ENCODE results near the gene CELA2B.
"Not testable (repeated sequence)": the region's sequence is repeated elsewhere in the genome, so short reads cannot be mapped to it uniquely, and the experiment has no call there.

CELA2B gene

DNA sequence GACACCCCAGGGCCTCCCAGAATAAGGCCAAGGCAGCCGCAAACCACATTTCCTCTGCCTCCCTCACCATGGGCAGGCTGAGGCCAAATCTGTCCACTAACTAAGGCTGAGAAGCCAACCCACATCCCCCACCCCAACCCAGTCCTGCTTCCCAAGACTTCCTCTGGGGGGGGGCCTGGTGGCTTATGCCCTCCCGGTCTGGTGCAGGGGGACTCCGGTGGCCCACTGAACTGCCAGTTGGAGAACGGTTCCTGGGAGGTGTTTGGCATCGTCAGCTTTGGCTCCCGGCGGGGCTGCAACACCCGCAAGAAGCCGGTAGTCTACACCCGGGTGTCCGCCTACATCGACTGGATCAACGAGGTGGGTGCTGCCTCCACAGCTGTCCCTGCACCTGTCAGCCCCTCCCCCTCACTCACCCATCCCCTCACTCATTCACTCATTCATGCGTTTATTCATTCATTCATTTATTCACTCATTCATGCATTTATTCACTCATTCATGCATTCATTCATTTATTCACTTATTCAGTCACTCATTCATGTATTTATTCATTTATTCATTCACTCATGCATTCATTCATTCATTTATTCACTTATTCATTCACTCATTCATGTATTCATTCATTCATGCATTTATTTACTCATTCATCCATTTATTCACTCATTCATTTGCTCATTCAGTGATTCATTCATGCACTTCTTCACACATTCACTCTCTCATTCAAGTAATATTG is 30.3 kb upstream of the CELA2B start:
- DNase-seq = no peak

DNA sequence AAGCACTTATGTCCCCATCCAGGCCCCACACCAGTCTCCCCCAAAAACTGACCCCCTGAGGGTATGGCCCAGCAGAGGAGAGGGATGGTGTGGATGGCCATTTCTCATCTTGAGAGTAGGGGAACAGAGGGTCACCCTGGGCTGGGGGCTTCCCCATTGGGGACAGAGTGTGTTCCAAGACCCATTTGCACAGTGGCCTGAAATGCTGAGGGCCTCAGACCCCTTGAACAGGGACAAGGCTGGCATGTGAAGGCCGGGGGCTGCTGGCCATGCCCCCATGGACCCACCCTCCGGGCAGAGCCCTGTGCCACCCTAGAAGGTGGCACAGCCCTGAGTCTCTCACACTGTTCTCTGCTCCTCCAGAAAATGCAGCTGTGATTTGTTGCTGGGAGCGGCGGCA is 29.7 kb upstream of the CELA2B start:
- no peak for DNase-seq

DNA sequence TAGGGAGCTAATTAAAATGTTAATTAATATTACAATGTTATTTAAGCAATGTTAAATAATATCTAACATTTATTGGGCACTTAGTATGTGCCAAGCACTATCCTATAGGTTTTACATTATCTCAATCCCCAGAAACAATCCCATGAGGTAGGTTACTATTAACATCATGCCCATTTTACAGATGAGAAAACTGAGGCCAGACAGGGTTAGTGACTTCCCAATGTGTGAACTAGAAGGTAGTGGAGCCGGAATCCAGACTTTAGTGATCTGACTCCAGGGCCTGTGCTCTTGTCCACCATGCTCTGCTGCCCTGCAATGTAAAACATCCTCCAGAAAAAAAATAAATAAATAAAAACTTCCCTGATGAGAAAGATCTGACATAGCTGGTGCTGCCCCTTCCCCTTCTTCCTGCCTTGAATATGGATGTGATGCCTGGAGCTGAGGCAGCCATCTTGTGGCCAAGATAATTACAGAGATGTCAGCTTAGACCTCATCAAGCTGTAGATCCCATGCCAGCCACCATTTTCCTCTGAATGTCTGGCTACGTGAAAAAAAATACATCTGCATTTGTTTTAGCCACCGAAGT is 26.9 kb upstream of the CELA2B start:
- DNase-seq = no peak

DNA sequence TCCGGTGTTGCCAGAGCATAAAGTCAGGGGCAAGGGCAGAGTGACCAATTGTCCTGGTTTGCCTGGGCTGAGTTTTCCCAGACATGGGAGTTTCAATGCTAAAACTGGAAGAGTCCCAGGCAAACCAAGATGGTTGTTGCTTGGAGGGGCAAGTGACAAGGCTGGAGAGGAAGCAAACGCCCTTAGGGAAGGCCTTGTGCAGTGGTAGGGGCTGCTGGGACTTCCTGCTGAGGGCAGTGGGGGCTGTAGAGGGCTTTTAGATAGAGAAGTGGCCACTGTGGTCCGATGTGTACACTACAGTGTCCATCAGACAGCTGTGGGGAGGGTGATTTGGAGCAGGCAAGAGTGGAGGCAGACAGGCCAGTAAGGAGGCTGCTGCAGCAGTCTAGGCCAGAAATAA is 26.3 kb upstream of the CELA2B start:
- no peak for DNase-seq

DNA sequence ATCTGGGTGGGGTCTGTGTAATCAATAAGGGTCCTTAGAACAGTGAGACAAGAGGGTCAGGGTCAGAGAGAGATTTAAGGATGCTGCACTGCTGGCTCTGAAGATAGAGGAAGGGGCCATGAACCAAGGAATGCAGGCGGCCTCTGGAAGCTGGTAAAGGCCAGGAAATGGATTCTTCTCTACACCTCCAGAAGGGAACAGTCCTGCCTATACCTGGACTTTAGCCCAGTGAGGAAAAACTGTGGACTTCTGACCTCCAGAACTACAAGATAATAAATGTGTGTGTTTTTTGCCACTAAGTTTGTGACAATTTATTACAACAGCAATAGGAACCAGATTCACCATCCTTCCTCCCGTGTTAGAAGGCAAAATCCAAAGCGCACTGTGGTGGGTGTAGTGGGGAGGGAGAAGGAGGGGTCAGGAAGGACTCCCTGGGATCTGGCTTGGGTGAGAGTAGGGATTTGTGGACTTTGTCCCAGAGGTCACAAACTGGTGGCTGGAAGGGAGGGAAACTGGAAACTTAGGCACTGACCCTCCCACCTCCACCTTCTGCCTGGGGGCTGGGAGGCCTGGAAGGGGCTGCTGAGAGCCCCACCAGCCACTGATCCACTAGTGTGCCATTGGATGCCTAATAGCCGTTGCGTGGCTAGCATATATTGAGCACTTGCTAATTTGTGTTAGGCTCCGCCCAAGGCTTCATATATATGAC is 24.7 kb upstream of the CELA2B start:
- DNase-seq = no peak

DNA sequence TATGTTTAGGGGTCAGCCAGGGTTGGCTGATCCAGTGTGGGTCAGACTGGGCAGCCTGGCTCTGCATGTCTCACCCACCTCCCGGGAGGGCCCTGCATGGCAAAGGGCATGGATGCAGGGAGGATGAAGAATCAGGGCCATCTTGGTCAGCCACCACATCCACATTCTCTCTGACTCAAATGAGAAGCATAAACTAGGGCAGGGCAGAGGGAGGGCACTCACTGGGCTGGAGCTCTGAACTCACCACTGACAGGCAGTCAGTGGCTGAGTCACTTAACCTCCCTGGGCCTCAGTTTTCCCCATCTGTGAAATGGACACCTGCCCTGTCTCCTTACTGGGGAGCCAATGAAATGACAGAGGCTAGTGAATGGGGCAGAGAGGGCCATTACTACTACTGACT is 23.7 kb upstream of the CELA2B start:
- DNase-seq = no peak

DNA sequence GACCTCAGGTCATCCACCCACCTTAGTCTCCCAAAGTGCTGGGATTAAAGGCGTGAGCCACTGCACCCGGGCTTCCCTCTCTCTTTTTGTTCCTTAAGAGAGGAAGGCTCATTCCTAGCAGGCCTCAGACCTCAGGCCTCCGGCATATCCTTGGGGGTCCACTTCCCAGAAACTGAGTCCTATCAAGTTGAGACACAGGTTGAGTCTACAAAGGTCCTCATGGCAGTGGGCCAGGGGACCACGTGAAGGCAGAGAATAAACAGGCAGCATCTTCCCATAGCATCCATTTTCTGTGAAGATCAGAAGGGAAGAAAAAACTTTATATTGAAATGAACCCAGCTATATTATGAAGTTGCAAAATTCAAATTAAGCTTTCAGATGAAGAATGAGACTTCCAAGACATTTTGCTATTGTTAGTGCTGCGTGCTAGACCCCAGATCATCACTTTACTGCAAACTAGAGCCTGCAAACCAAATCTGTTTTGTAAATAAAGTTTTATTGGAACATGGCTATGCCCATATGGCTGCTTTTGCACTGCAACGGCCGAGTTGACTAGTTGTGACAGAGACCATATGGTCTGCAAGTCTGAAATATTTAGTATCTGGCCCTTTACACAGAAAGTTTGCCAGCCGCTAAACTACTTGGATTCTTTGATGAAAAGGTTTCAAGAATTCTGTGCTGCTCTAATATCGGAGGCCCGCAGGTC is 22.9 kb upstream of the CELA2B start:
- DNase-seq = no peak

DNA sequence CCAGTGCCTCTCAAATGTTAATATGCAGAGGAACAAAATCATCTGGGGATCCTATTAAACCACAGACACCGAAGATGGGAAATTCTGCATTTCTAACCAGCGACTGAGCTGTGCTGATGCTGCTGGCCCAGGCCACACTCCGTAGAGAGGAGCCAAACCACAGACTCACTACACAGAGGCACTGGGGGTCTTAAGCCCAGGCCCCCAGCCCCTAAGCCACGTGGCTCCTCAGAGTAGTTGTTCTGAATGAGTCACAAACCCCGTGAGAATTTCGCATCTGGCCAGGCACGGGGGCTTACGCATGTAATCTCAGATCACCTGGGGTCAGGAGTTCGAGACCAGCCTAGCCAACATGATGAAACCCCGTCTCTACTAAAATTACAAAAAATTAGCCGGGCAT is 22.2 kb upstream of the CELA2B start:
- no peak for DNase-seq

DNA sequence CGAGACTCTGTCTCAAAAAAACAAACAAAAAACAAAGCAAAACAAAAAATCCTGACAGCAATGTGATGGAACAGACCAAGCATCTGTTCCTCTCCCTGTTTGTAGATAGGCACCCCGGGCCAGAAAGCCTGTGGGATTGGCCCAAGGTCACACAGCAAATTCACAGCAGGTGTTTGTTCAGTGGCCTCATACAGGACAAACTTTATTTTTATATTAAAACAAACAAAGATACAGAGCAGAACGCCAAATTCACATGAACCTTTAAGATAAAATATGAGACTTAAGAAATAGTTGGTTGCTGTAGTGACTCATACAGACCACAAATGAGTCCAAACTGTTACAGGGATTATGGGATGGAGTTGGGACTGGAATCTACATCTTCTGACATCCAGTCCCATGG is 21.6 kb upstream of the CELA2B start:
- no peak for DNase-seq

DNA sequence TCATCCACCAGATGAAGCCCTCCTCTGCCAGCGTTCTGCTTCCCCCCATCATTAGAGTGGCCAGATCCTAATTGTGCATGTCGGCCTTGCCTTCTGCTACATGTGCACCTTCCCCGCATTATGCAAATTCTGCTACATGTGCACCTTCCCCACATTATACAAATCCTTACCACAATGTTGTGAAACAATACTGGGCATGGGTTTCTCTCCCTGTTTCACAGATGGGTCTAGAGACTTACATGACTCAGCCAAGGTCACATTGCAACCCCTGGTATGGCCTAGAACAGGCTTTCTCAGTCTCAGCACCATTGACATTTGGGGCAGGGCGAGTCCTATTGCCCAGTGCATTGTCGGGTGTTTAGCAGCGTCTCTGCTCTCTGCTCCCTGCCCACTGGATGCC is 20.4 kb upstream of the CELA2B start:
- no peak for DNase-seq

DNA sequence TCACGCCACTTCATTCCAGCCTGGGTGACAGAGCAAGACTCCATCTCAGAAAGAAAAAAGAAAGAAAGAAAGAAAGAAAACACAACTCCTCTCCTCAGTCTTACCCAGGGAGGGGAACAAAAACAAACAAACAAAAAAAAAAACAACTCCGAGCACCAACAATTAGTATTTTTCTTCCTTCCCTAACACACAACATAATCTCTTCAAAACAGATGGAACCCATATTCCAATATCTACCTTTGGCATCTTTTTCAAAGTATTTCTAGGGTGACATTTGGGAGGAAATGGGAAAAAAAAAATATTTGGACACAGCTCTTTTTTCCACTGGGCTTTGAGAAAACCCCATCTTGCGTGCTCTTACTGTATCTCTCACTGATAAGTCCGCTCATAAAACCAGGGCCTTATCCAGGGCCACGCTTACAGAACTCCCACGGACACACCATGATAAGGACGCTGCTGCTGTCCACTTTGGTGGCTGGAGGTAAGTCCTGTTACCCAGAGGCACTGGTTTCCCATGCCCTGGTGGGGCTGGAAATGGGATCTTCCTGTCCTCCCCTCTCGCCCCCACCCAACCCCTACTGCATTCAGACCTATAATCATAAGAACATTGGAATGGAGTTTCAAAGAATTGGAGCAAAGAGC is 19.5 kb upstream of the CELA2B start, which contains the start of gene CELA2A:
Gene CELA2A (plus strand): TSS at position 420 of the 642 bp plus-strand sequence. CDS start 22 bp downstream, at position 442.
- no peak for DNase-seq

DNA sequence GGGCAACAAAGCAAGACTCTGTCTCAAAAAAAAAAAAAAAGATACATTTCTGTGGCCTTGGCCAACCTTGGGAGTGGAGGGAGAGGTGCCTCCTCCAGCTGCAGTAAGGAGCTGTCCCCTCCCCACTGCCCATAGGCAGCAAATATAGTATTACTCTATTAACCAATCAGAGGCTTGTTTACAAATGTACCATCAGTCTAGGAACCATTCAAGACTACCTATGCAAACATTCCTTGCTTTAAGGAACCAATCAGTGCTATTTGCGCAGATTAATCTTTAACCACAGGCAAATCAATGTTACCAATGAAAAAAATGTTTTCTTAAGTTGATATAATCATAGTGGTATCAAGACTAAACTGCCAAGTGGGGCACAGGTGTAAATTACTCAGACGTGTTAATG is 18.3 kb upstream of the CELA2B start:
- no peak for DNase-seq

DNA sequence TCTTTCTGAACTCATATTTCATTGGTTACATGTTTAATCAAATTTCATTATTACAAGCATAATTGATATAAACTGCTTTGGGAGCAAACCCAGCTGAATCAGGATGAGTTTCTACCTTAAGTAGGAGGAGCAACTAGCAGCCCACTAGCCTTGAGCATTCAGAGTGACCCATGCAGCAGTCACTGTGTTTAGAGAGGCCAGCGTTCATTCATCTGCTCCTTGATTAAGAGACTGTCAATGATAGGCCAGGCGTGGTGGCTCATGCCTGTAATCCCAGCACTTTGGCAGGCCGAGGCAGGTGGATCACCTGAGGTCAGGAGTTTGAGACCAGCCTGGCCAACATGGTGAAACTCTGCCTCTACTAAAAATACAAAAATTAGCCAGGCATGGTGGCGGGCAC is 17.5 kb upstream of the CELA2B start:
- not testable (repeated sequence) for DNase-seq

DNA sequence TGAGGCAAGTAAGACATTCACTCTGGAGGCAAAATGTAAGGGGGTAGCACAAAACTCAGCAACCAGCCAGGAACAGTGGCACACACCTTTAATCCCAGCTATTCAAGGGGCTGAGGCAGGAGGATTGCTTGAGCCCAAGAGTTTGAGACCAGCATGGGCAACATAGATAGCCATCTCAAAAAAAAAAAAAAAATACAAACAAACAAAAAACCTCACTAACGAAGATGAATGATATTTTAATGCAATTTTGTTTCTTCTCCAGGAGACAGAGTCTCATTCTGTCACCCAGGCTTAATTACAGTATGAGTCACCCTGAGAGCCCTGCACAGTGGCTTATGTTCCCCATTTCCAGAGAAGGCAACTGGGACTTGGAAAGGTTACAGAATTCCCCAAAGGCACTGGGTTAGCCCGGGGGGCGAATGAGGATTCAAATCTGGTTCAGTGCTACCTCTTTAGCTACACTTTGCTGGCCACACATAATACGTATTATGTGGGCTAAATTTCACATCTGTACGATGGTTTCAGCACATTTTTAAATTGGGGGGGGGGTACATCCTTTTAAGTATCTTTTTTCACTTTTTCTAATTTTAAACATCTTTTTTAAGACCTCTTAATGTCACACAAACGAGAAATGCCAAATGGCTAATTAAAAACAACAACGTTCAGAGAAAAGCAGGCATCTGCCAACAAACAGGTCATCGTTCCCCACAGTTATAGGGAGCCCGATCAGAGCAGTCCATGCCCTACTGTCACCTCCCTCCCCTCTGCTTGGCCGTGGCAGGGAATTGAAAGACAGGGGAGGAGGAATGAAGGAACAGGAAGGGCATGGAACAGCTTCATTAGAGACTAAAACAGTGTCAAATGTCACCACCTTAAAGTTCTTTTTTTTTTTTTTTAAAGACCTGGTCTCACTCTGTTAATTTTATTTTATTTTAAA is 15.9 kb upstream of the CELA2B start:
- no peak for DNase-seq

DNA sequence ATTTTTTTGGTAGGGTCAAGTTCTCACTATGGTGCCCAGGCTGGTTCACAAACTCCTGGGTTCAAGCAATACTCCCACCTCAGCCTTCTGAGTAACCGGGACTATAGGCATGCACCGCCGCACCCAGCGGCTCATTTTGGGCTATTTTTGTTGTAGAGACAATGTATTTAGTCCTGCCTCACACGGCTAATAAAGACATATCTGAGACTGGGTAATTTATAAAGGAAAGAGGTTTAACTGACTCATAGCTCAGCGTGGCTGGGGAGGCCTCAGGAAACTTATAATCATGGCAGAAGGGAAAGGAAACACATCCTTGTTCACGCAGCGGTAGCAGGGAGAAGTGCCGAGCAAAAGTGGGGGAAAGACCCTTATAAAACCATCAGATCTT is 15.2 kb upstream of the CELA2B start:
- DNase-seq = no peak

DNA sequence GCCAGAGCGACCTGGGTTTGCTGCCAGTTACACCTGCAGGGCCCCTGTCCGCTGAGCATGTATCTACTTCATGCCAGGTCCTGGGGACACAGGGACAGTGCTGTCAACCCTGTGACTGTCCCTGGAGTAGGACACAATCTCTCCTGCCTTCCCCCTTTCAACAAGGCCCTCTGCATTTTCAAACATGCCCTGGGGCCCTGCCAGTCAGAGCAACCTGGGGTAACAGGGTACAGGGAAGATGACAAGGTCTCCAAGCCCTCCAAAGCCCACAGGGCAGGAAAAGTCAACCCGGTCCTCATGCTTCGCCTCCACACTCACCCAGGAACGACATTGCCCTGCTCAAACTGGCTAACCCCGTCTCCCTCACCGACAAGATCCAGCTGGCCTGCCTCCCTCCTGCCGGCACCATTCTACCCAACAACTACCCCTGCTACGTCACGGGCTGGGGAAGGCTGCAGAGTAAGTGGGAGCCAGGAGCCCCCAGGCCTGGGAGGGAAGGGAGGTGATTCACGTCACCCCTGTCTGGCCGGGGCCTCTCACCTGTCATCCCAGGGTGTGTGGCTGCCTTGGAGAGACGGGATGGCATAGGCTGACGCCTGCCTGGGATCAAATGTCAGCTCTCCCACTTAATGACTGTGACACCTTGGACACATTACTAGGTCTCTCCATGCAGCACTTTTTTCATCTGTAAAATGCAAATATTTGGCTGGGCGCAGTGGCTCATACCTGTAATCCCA is 12.7 kb upstream of the CELA2B start:
- DNase-seq = not testable (repeated sequence)

DNA sequence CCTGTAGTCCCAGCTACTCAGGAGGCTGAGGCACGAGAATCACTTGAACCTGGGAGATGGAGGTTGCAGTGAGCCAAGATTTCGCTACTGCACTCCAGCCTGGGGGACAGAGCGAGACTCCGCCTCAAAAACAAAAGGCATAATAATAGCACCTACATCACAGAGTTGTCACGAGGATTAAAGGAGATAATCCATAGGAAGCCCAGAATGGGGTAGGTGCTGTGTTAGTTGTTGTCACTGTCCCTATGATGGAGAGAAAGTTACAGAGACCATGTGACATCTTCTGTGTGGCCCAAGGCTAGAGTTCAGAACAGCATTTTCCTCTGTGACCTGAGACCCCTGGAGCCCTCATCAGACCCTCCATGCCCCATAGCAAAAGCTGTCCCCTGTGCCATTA is 12.0 kb upstream of the CELA2B start:
- DNase-seq = not testable (repeated sequence)

DNA sequence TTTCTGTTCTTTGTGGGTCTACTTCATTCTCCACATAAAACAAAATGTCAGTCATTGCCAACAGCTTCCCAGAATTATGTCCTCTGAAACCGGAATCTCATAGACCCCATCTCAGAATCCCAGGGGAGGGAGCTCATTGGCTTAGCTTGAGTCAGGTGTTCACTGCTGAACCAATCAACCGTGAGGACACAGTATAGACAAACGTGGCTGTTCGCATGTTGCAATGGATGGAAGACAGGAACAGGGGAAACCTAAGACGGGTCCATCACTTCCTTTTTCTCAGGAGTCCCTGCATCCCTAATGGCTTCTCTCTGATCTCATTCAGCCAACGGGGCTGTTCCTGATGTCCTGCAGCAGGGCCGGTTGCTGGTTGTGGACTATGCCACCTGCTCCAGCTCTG is 10.2 kb upstream of the CELA2B start:
- no peak for DNase-seq

DNA sequence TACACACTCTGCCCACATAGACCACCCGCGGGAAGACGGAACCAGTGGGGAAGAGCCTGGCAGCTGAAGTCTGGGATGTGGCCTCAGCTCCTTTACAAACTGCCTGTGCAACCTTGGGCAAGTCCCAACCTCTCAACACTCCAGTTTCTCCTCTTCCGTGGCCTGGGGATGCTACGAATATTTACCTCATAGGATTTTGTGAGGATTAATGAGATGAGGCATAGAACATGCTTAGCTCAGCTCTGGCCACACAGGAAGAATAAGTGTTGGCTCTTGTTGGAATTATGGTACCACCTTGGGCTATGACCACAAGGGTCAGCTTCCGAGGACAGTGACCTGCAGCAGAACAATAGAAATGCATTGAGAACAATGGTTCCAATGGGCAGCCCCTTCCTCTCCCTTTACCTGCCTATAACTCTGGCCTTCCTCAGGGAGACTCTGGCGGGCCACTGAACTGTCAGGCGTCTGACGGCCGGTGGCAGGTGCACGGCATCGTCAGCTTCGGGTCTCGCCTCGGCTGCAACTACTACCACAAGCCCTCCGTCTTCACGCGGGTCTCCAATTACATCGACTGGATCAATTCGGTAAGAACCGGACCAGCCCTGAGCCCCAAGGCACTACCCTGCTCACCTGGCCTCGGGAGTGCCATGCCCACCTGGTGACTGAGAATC is 8.8 kb upstream of the CELA2B start:
- DNase-seq = not testable (repeated sequence)

DNA sequence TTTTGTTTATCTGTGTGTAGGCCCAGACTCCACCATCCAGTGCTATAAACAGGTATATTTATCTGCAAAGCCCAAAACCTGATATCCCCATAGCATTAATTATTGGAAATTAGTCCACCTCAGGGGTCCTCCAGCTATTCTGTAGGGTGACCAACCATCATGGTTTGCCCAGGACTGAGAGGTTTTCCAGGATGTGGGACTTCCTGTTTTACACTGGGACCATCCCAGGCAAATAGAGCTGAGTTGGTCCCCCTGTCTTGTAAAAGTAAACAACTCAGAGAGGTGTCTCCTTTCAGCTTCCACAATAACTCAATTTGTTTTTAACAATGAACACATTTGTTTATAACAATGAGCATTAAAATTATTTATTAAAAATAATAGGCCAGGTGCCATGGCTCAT is 7.8 kb upstream of the CELA2B start:
- no peak for DNase-seq

DNA sequence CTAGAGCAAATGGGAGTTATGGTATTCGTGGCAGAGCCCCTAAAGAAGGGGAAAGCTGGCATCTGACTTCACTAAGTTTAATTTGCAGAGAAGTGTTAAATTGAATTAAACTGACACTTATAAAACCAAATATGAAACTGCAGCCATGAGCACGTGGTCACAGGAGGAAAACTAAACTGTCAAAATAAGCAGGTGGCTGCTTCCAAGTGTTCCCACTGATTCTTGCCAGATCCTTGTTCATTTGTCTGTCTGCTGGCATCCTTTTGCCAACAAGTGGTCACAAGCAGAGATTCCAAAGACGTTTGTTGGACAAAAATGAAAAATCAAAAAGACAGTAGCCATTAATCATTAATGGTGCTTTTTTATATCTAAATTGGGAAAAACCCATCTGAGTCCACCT is 6.5 kb upstream of the CELA2B start:
- DNase-seq = no peak
